Nephron progenitor cell (in vitro differentiated cells): ENCODE data around the gene AMOTL1.

Source experiments
- DNase-seq: peaks from one replicate; pipeline ENCODE4 v3.0.0; 2021
- H3K27ac Mint-ChIP-seq: 2 replicates; pipeline ENCODE4 v1.8.0; 2021; ENCODE audit warnings: mild to moderate bottlenecking, moderate library complexity, mixed read lengths
- H3K27me3 Mint-ChIP-seq: 2 replicates; pipeline ENCODE4 v1.8.0; 2021; ENCODE audit warnings: mild to moderate bottlenecking, low read depth, mixed read lengths; ENCODE audit not compliant: poor library complexity
- H3K36me3 Mint-ChIP-seq: 2 replicates; pipeline ENCODE4 v1.8.0; 2021; ENCODE audit warnings: low read depth, mixed read lengths
- H3K4me1 Mint-ChIP-seq: 2 replicates; pipeline ENCODE4 v1.8.0; 2021; ENCODE audit warnings: mixed read lengths
- H3K4me3 Mint-ChIP-seq: 2 replicates; pipeline ENCODE4 v1.8.0; 2021; ENCODE audit warnings: mild to moderate bottlenecking, moderate library complexity, mixed read lengths
- H3K9me3 Mint-ChIP-seq: 2 replicates; pipeline ENCODE4 v1.8.0; 2021; ENCODE audit warnings: mild to moderate bottlenecking, moderate library complexity, mixed read lengths
- CTCF ChIP-seq: fragments of 200-600 bp; sonication (generic); IDR thresholded peaks from 2 replicates; pipeline ENCODE4 v1.5.0; 2021; ENCODE audit warnings: antibody characterized with exemption

Gene AMOTL1

GRCh38 chr11:94792451-94792850 is 24.3 kb downstream of the AMOTL1 start:
- peaks cover 42% of the 10 kb centered on the region for H3K4me1 Mint-ChIP-seq
- TF ChIP-seq CTCF, result no peak
- no peak for DNase-seq
- H3K36me3 Mint-ChIP-seq, result peaks cover 13% of the 10 kb centered on the region
- H3K4me3 Mint-ChIP-seq, result no peak overlapping the region
- no peaks in the 10 kb centered on the region for H3K27me3 Mint-ChIP-seq
- H3K27ac Mint-ChIP-seq, result peak overlapping the region; percentile 43
- no peaks in the 10 kb centered on the region for H3K9me3 Mint-ChIP-seq

- TF ChIP-seq CTCF, result no peak
- H3K9me3 Mint-ChIP-seq, result no peaks in the 10 kb centered on the region
- peaks cover 42% of the 10 kb centered on the region for H3K4me1 Mint-ChIP-seq
- H3K4me3 Mint-ChIP-seq, result no peak overlapping the region
- no peak for DNase-seq
- peak overlapping the region; percentile 63 for H3K27ac Mint-ChIP-seq
- H3K27me3 Mint-ChIP-seq, result no peaks in the 10 kb centered on the region
- peaks cover 13% of the 10 kb centered on the region for H3K36me3 Mint-ChIP-seq
These were observed 24.8 kb downstream of the AMOTL1 start for GRCh38 chr11:94793002-94793401.

GRCh38 chr11:94793822-94794221 is 25.7 kb downstream of the AMOTL1 start:
- DNase-seq, result no peak
- Mint-ChIP-seq H3K4me1 (peaks cover 34% of the 10 kb centered on the region), H3K36me3 (peaks cover 6% of the 10 kb centered on the region), H3K27ac (no peak overlapping the region), H3K27me3 (no peaks in the 10 kb centered on the region), H3K9me3 (no peaks in the 10 kb centered on the region), H3K4me3 (no peak overlapping the region)
- no peak for TF ChIP-seq CTCF

- no peak overlapping the region for H3K4me3 Mint-ChIP-seq
These were observed 26.4 kb downstream of the AMOTL1 start for GRCh38 chr11:94794287-94795168.

GRCh38 chr11:94795476-94796189 is 27.5 kb downstream of the AMOTL1 start:
- Mint-ChIP-seq H3K9me3 (no peaks in the 10 kb centered on the region), H3K27ac (no peak overlapping the region), H3K4me1 (peaks cover 22% of the 10 kb centered on the region), H3K27me3 (no peaks in the 10 kb centered on the region), H3K36me3 (peaks cover 12% of the 10 kb centered on the region), H3K4me3 (no peak overlapping the region)
- TF ChIP-seq CTCF, result no peak
- DNase-seq, result no peak

More at GRCh38 chr11:94794287-94795168, 26.4 kb downstream of the AMOTL1 start:
- Mint-ChIP-seq H3K27me3 (no peaks in the 10 kb centered on the region), H3K4me1 (peaks cover 33% of the 10 kb centered on the region), H3K27ac (peak overlapping the region; percentile 89), H3K36me3 (peaks cover 6% of the 10 kb centered on the region), H3K9me3 (no peaks in the 10 kb centered on the region)
- no peak for TF ChIP-seq CTCF
- DNase-seq, result no peak
